ENCODE measurements around the gene CYFIP2. TPM values are rescaled to one million over a fixed set of nuclear protein-coding genes. Genes with fewer than 3 reads are reported as not detected.
A peak's percentile ranks its signal among the peaks of the same experiment; 100 is the strongest.

The CYFIP2 gene
- total RNA-seq, 2 donors from 2014 or later, result 29.3 to 33.4 TPM

- Mint-ChIP-seq H3K27ac (no peak overlapping the region), H3K27me3 (ENCODE audit: insufficient read depth) (no peaks in the 10 kb centered on the region), H3K4me3 (no peak overlapping the region), H3K36me3 (ENCODE audit: low read depth) (no peaks in the 10 kb centered on the region), H3K9me3 (no peaks in the 10 kb centered on the region), H3K4me1 (no peaks in the 10 kb centered on the region)
- Histone ChIP-seq H3K9ac (ENCODE audit: extremely low read depth, low read length, poor library complexity, severe bottlenecking) (no peak overlapping the region), H3K4me3 (ENCODE audit: low read length) (no peak overlapping the region), H3K27ac (ENCODE audit: low read depth, low read length) (no peak overlapping the region), H3K36me3 (ENCODE audit: control insufficient read depth, insufficient read depth, low read length) (no peaks in the 10 kb centered on the region), H3K9me3 (ENCODE audit: control insufficient read depth, low read length) (no peaks in the 10 kb centered on the region), H3K4me1 (ENCODE audit: control insufficient read depth, insufficient read depth, low read length) (no peaks in the 10 kb centered on the region), H3K27me3 (ENCODE audit: control insufficient read depth, insufficient read depth, low read length, poor library complexity, severe bottlenecking) (no peaks in the 10 kb centered on the region)
- no peak for DNase-seq
- TF ChIP-seq CTCF (conservative IDR thresholded peaks at IDR 0.05), result no peak
- WGBS, 2 experiments (ENCODE audit: insufficient coverage in 1 of 2, insufficient read length in 1 of 2), result 96% methylated on average over 8 to 9 of the region's 9 CpGs
Observed at GRCh38 chr5:157289164-157289819, 23.4 kb downstream of the CYFIP2 start.

GRCh38 chr5:157290156-157290980, 24.4 kb downstream of the CYFIP2 start:
- DNase-seq, result no peak
- Mint-ChIP-seq H3K27me3 (ENCODE audit: insufficient read depth) (no peaks in the 10 kb centered on the region), H3K36me3 (ENCODE audit: low read depth) (no peaks in the 10 kb centered on the region), H3K4me1 (no peaks in the 10 kb centered on the region), H3K27ac (peak overlapping the region; percentile 40), H3K4me3 (no peak overlapping the region), H3K9me3 (no peaks in the 10 kb centered on the region)
- H3K4me3 ChIP-seq (ENCODE audit: low read length), result no peak overlapping the region
- H3K27ac ChIP-seq (ENCODE audit: low read depth, low read length), result no peak overlapping the region
- H3K9ac ChIP-seq (ENCODE audit: extremely low read depth, low read length, poor library complexity, severe bottlenecking), result no peak overlapping the region
- WGBS, 2 experiments (ENCODE audit: insufficient coverage in 1 of 2, insufficient read length in 1 of 2), result 82 to 88% methylated on average over 3 to 6 of the region's 6 CpGs
- H3K9me3 ChIP-seq (ENCODE audit: control insufficient read depth, low read length), result no peaks in the 10 kb centered on the region
- H3K4me1 ChIP-seq (ENCODE audit: control insufficient read depth, insufficient read depth, low read length), result no peaks in the 10 kb centered on the region
- H3K27me3 ChIP-seq (ENCODE audit: control insufficient read depth, insufficient read depth, low read length, poor library complexity, severe bottlenecking), result no peaks in the 10 kb centered on the region
- peaks cover 1% of the 10 kb centered on the region for H3K36me3 ChIP-seq (ENCODE audit: control insufficient read depth, insufficient read depth, low read length)
- no peak for TF ChIP-seq CTCF (conservative IDR thresholded peaks at IDR 0.05)

GRCh38 chr5:157290981-157291711, 25.2 kb downstream of the CYFIP2 start:
- H3K4me3 ChIP-seq (ENCODE audit: low read length), result no peak overlapping the region
- peaks cover 5% of the 10 kb centered on the region for H3K36me3 ChIP-seq (ENCODE audit: control insufficient read depth, insufficient read depth, low read length)
- H3K4me1 ChIP-seq (ENCODE audit: control insufficient read depth, insufficient read depth, low read length), result no peaks in the 10 kb centered on the region
- Mint-ChIP-seq H3K36me3 (ENCODE audit: low read depth) (no peaks in the 10 kb centered on the region), H3K4me3 (no peak overlapping the region), H3K27ac (no peak overlapping the region), H3K4me1 (no peaks in the 10 kb centered on the region), H3K27me3 (ENCODE audit: insufficient read depth) (no peaks in the 10 kb centered on the region), H3K9me3 (no peaks in the 10 kb centered on the region)
- H3K27ac ChIP-seq (ENCODE audit: low read depth, low read length), result no peak overlapping the region
- H3K9me3 ChIP-seq (ENCODE audit: control insufficient read depth, low read length), result no peaks in the 10 kb centered on the region
- H3K9ac ChIP-seq (ENCODE audit: extremely low read depth, low read length, poor library complexity, severe bottlenecking), result no peak overlapping the region
- no peaks in the 10 kb centered on the region for H3K27me3 ChIP-seq (ENCODE audit: control insufficient read depth, insufficient read depth, low read length, poor library complexity, severe bottlenecking)
- DNase-seq, result no peak
- TF ChIP-seq CTCF (conservative IDR thresholded peaks at IDR 0.05), result no peak
- WGBS, 2 experiments (ENCODE audit: insufficient coverage in 1 of 2, insufficient read length in 1 of 2), result 95 to 96% methylated on average over 10 of the region's 10 CpGs
